HCT116 (cell line): Measurements from ENCODE around the gene HNRNPD. TPM values are rescaled to one million over a fixed set of nuclear protein-coding genes. Genes with fewer than 3 reads are reported as not detected.
"Not testable (repeated sequence)": the region's sequence is repeated elsewhere in the genome, so short reads cannot be mapped to it uniquely, and the experiment has no call there.

ENCODE experiments used
- ATAC-seq: fragments of 200-7000 bp; cut with Tn5 transposase; 2 replicates; pipeline ENCODE4 v1.9.1; 2020; ENCODE audit warnings: mild to moderate bottlenecking, moderate library complexity
- BruUV-seq: library from RNA; stranded (reverse); fragments of 400-500 nt; replicated peaks from 2 replicates; lab custom pipeline; 2021; lab: Mats Ljungman, UMichigan
- CTCF ChIA-PET: fragments of 300-600 bp; sonication (Branson Sonifier 250); formaldehyde crosslinking; loops from one replicate; lab custom pipeline; 2021; ENCODE audit warnings: antibody characterized with exemption; lab: Charles Lee
- POLR2A ChIA-PET: fragments of 300-600, 350-600 bp; sonication (Branson Sonifier 250); formaldehyde crosslinking; loops from one replicate; lab custom pipeline; 2021; ENCODE audit warnings: antibody characterized with exemption; lab: Charles Lee
- RAD21 ChIA-PET, 2 experiments: fragments of 300-600 bp; sonication (Branson Sonifier 250); formaldehyde crosslinking; loops; one replicate each; lab custom pipeline; 2023; ENCODE audit warnings: low total read pairs in 2 of 2; ENCODE audit not compliant: uncharacterized antibody in 2 of 2, unreplicated experiment in 2 of 2, low non-redundant PET in 1 of 2; lab: Charles Lee
- DNase-seq: peaks from one replicate; pipeline ENCODE4 v3.0.0-alpha.2; 2010; ENCODE audit warnings: low read depth, low spot score
- H2AFZ ChIP-seq: fragments of 200-600 bp; shearing (Covaris generic), sonication (generic); 2 replicates; pipeline ENCODE4 v1.6.1; 2017; ENCODE audit warnings: low read depth, mixed run types, mixed read lengths, antibody characterized with exemption, low read length; ENCODE audit not compliant: poor library complexity, severe bottlenecking
- H3K27ac ChIP-seq: 2 replicates; pipeline ENCODE4 v1.5.1; 2012; ENCODE audit warnings: low read depth, low read length
- H3K27me3 ChIP-seq: fragments of 200-600 bp; sonication (generic); 2 replicates; pipeline ENCODE4 v1.6.1; 2016; ENCODE audit warnings: mixed run types, low read length, mixed read lengths; ENCODE audit not compliant: insufficient read depth
- H3K36me3 ChIP-seq, 2 experiments: fragments of 200-500 bp in 1 of 2; fragments of 200-600 bp in 1 of 2; sonication (Bioruptor generic) in 1 of 2; sonication (generic) in 1 of 2; 2 replicates each; pipeline versions ENCODE4 v1.5.1 to v1.6.1; 2014 to 2016; ENCODE audit warnings: low read length in 2 of 2, inconsistent platforms in 1 of 2, mixed read lengths in 1 of 2, mixed run types in 1 of 2; ENCODE audit not compliant: insufficient read depth in 2 of 2, control insufficient read depth in 1 of 2
- H3K4me1 ChIP-seq, 2 experiments: fragments of 200-600 bp in 1 of 2; sonication (generic) in 1 of 2; 2 replicates each; pipeline versions ENCODE4 v1.5.1 to v1.6.1; 2012 to 2017; ENCODE audit warnings: low read length in 2 of 2, inconsistent platforms in 1 of 2, mild to moderate bottlenecking in 1 of 2, mixed read lengths in 1 of 2, mixed run types in 1 of 2, moderate library complexity in 1 of 2; ENCODE audit not compliant: insufficient read depth in 2 of 2, control insufficient read depth in 1 of 2
- H3K4me2 ChIP-seq: fragments of 200-600 bp; sonication (generic); 2 replicates; pipeline ENCODE4 v1.6.1; 2017; ENCODE audit warnings: mixed run types, low read length, mixed read lengths
- H3K4me3 ChIP-seq, 2 experiments: fragments of 200-600 bp in 1 of 2; sonication (generic) in 1 of 2; replicated peaks in 1 of 2; 2 replicates each; pipeline ENCODE4 v1.5.1; 2011 to 2016; ENCODE audit warnings: low read length in 2 of 2, control low read depth in 1 of 2, low read depth in 1 of 2, mild to moderate bottlenecking in 1 of 2, mixed read lengths in 1 of 2, mixed run types in 1 of 2
- H3K79me2 ChIP-seq: fragments of 200-600 bp; sonication (generic); 2 replicates; pipeline ENCODE4 v1.6.1; 2017; ENCODE audit warnings: mild to moderate bottlenecking, mixed run types, low read length, moderate library complexity, mixed read lengths; ENCODE audit not compliant: insufficient read depth
- H3K9ac ChIP-seq: fragments of 200-600 bp; sonication (generic); 2 replicates; pipeline ENCODE4 v1.6.1; 2016; ENCODE audit warnings: low read length, mixed read lengths
- H3K9me2 ChIP-seq: fragments of 200-600 bp; sonication (generic), shearing (Covaris generic); 2 replicates; pipeline ENCODE4 v1.6.1; 2017; ENCODE audit warnings: mixed run types, mild to moderate bottlenecking, moderate library complexity; ENCODE audit not compliant: insufficient read depth
- H3K9me3 ChIP-seq, 2 experiments: fragments of 200-500 bp in 1 of 2; fragments of 200-600 bp in 1 of 2; sonication (Bioruptor generic) in 1 of 2; sonication (generic) in 1 of 2; 2 replicates each; pipeline ENCODE4 v1.6.1; 2014 to 2017; ENCODE audit warnings: low read length in 2 of 2, mixed read lengths in 2 of 2, inconsistent platforms in 1 of 2, low read depth in 1 of 2, mild to moderate bottlenecking in 1 of 2, mixed run types in 1 of 2, moderate library complexity in 1 of 2; ENCODE audit not compliant: control insufficient read depth in 1 of 2, insufficient read depth in 1 of 2
- H4K20me1 ChIP-seq: fragments of 200-600 bp; sonication (generic), shearing (Covaris generic); 2 replicates; pipeline ENCODE4 v1.6.1; 2017; ENCODE audit warnings: mixed run types, mild to moderate bottlenecking, moderate library complexity; ENCODE audit not compliant: insufficient read depth
- ATF3 ChIP-seq: IDR thresholded peaks from 2 replicates; pipeline ENCODE4 v1.6.1; 2012
- EZH2 ChIP-seq: fragments of 200-600 bp; sonication (generic); IDR thresholded peaks from 2 replicates; pipeline ENCODE4 v1.6.1; 2017; ENCODE audit warnings: antibody characterized with exemption, mixed run types
- intact Hi-C: fragments of 100-400 bp; cut with micrococcal nuclease; formaldehyde crosslinking; loops from 2 replicates; pipeline ENCODE4 v1.10.0; 2022
- total RNA-seq: library from RNA; stranded (reverse); gene quantifications from one replicate; pipeline ENCODE4 v1.2.1, GENCODE V29; 2021; ENCODE audit not compliant: unreplicated experiment
- TF ChIP-seq, protein P1 (sequence below): IDR thresholded peaks from 2 replicates; pipeline ENCODE4 v1.6.1; 2012; ENCODE audit warnings: low read depth

Gene HNRNPD
- total RNA-seq, 1 experiment from 2014 or later, result 357 TPM

DNA sequence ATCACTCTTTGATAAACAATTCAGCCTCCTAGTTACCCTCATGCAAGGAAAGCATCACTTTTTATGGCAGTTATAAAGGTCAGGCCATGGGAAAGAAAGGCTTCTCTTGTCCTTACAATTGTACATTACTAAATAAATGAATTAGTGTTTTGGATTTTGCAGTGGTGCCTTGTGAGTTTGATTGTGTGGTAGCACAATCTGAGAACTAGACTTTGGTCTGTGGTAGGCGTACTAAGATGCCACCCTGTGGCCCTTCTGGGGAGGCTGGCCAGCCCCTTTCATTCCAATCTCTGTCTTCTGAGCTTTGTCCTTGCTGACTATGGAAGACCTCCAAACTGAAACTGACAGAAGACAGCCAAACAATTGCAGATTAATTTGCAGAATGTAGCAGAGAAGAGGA lies 14.6 kb upstream of the HNRNPD start (continued):
- TF ChIP-seq, protein P1, sequence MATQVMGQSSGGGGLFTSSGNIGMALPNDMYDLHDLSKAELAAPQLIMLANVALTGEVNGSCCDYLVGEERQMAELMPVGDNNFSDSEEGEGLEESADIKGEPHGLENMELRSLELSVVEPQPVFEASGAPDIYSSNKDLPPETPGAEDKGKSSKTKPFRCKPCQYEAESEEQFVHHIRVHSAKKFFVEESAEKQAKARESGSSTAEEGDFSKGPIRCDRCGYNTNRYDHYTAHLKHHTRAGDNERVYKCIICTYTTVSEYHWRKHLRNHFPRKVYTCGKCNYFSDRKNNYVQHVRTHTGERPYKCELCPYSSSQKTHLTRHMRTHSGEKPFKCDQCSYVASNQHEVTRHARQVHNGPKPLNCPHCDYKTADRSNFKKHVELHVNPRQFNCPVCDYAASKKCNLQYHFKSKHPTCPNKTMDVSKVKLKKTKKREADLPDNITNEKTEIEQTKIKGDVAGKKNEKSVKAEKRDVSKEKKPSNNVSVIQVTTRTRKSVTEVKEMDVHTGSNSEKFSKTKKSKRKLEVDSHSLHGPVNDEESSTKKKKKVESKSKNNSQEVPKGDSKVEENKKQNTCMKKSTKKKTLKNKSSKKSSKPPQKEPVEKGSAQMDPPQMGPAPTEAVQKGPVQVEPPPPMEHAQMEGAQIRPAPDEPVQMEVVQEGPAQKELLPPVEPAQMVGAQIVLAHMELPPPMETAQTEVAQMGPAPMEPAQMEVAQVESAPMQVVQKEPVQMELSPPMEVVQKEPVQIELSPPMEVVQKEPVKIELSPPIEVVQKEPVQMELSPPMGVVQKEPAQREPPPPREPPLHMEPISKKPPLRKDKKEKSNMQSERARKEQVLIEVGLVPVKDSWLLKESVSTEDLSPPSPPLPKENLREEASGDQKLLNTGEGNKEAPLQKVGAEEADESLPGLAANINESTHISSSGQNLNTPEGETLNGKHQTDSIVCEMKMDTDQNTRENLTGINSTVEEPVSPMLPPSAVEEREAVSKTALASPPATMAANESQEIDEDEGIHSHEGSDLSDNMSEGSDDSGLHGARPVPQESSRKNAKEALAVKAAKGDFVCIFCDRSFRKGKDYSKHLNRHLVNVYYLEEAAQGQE, result no peak
- TF ChIP-seq EZH2, result no peak
- no peak for TF ChIP-seq ATF3

DNA sequence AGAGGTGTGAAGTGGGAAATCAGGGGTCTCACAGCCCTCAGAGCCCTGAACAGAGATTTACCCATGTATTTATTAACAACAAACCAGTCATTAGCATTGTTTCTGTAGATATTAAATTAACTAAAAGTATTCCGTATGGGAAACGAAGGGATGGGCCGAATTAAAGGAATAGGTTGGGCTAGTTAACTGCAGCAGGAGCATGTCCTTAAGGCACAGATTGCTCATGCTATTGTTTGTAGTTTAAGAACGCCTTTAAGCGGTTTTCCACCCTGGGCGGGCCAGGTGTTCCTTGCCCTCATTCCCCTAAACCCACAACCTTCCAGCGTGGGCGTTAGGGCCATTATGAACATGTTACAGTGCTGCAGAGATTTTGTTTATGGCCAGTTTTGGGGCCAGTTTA lies 12.5 kb upstream of the HNRNPD start:
- DNase-seq, RAD21 ChIA-PET, H3K9ac ChIP-seq, H3K36me3 ChIP-seq, H3K4me1 ChIP-seq, H3K4me3 ChIP-seq, H4K20me1 ChIP-seq, H3K79me2 ChIP-seq, ATAC-seq, H3K9me2 ChIP-seq, H3K4me2 ChIP-seq, BruUV-seq, H3K27ac ChIP-seq, intact Hi-C loops, H2AFZ ChIP-seq, H3K9me3 ChIP-seq, H3K27me3 ChIP-seq, CTCF ChIA-PET: not testable (repeated sequence)
- POLR2A ChIA-PET, result interaction anchor here (1.0 kb wide), 1 partner anchor 12 kb away, joined by 3 read pairs; the partner anchor contains the start of gene HNRNPD

- Histone ChIP-seq H2AFZ (no peak overlapping the region), H3K36me3 (no peaks in the 10 kb centered on the region), H3K27me3 (no peaks in the 10 kb centered on the region), H3K4me3 (no peak overlapping the region), H4K20me1 (no peaks in the 10 kb centered on the region), H3K4me1 (peaks cover 11 to 18% of the 10 kb centered on the region in 2 experiments), H3K27ac (no peak overlapping the region), H3K4me2 (no peak overlapping the region), H3K9ac (no peak overlapping the region), H3K9me2 (no peaks in the 10 kb centered on the region), H3K79me2 (no peaks in the 10 kb centered on the region), H3K9me3 (no peaks in the 10 kb centered on the region)
- ChIA-PET POLR2A (no interaction called here), RAD21 (no interaction called here), CTCF (no interaction called here)
- TF ChIP-seq, protein P1, result no peak
- intact Hi-C loops, result no loop called here
- DNase-seq (no peak), ATAC-seq (no peak)
- BruUV-seq, result no TSS peak
These were observed 9.0 kb upstream of the HNRNPD start for GRCh38 chr4:82382751-82383150.
